Choroid plexus epithelial cell (primary cell): ENCODE measurements around the gene BRCA2.

Experiments used
- DNase-seq: peaks from one replicate; pipeline ENCODE4 v3.0.0-alpha.2; 2010; ENCODE audit warnings: low read depth
- H3K4me3 ChIP-seq: 2 replicates; pipeline ENCODE4 v1.5.1; 2011; ENCODE audit warnings: low read depth, mild to moderate bottlenecking, control low read depth, low read length, moderate library complexity
- TF ChIP-seq, protein P1 (sequence below): conservative IDR thresholded peaks from 2 replicates; pipeline ENCODE4 v1.5.1; 2011; ENCODE audit warnings: low read depth, mild to moderate bottlenecking, control low read depth, inconsistent platforms, low read length, moderate library complexity

The BRCA2 gene

DNA sequence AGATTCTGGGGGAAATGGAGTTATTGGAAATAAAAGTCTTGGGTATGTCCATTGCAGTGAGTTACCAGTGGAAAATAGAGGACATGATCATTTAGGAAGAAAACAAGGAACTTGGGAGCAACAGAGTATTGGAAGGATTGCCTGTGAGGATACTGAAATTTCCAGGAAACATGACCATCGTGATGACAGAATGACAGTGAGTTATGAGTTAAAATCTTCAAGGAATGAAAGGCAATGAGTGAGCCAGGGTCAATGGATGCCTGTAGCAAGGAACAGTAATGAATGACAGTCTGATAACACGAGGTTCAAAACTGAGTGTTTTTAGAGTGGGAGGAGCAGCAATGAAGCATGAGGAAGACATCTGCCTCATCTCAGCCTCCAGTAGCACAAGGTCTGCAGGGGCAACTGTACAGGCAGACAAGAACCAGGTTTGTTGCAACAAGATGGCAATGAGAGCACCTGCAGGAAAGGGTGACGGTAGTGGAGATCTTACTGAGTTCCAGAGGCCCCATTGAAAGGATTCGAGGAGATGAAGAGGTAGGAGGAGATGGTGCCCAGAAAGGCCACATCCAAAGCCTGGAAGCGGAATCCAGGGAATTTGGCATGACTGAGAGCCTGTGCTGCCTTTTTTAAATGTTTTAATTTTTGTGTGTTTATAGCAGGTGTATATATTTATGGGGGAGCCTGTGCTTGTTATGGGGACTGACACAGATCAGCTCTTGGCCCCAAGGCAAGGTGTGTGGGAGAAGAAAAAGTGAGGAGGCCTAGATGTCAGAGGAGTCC lies 68.7 kb downstream of the BRCA2 start:
- TF ChIP-seq, protein P1, sequence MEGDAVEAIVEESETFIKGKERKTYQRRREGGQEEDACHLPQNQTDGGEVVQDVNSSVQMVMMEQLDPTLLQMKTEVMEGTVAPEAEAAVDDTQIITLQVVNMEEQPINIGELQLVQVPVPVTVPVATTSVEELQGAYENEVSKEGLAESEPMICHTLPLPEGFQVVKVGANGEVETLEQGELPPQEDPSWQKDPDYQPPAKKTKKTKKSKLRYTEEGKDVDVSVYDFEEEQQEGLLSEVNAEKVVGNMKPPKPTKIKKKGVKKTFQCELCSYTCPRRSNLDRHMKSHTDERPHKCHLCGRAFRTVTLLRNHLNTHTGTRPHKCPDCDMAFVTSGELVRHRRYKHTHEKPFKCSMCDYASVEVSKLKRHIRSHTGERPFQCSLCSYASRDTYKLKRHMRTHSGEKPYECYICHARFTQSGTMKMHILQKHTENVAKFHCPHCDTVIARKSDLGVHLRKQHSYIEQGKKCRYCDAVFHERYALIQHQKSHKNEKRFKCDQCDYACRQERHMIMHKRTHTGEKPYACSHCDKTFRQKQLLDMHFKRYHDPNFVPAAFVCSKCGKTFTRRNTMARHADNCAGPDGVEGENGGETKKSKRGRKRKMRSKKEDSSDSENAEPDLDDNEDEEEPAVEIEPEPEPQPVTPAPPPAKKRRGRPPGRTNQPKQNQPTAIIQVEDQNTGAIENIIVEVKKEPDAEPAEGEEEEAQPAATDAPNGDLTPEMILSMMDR, result no peak
- no peak overlapping the region for H3K4me3 ChIP-seq
- DNase-seq, result no peak

DNA sequence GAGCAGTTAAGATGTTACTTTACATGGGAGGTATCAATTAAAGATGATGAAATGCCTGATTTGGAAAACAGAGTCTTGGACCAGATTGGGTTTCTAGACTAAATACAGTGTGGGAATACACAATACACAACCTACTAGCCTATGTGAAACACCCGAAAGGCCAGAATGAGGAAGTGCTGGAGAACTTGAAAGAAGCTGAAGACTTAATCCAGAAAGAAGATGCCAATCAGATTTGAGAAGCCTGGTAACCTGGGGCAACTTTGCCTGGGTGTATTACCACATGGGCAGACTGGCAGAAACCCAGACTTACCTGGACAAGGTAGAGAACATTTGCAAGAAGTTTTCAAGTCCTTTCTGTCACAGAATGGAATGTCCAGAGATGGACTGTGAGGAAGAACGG lies 69.4 kb downstream of the BRCA2 start:
- DNase-seq, result no peak
- TF ChIP-seq, protein P1, result no peak
- H3K4me3 ChIP-seq, result no peak overlapping the region

DNA sequence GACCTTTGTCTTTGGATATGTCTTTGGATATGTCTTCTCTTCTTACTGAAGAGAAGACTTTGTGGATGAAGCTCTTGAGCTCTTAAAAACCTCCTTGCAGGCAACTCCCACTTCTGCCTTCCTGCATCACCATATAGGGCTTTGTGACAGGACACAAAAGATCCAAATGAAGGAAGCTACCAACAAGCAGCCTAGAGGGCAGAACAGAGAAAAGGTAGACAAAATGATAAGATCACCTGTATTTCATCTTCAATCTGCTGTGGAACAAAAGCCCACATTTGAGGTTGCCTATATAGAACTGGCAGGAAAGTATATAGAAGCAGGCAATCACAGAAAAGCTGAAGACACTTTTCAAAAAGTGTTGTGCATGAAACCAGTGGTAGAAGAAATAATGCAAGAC lies 70.1 kb downstream of the BRCA2 start:
- DNase-seq, result no peak

DNA sequence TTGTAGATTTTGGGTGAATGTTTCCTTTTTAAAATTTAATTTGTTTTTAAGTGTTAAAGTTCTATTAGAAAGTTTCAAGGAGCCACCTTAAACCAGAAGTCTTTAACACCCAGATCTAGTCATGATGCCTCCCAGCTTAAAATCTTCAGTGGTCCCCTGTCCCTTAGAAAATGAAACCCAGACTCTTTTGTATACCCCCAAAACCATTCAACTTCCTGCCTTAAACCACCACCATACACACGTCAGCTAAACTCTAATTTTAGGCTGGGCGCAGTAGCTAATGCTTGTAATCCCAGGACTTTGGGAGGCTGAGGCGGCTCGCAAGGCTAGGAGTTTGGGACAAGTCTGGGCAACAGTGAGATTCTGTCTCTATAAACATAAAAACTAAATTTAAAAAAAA lies 74.7 kb downstream of the BRCA2 start:
- H3K4me3 ChIP-seq, result no peak overlapping the region
- TF ChIP-seq, protein P1, result no peak
- DNase-seq, result no peak

More for the DNA sequence above, 70.1 kb downstream of the BRCA2 start:
- TF ChIP-seq, protein P1, result no peak
- H3K4me3 ChIP-seq, result no peak overlapping the region

DNA sequence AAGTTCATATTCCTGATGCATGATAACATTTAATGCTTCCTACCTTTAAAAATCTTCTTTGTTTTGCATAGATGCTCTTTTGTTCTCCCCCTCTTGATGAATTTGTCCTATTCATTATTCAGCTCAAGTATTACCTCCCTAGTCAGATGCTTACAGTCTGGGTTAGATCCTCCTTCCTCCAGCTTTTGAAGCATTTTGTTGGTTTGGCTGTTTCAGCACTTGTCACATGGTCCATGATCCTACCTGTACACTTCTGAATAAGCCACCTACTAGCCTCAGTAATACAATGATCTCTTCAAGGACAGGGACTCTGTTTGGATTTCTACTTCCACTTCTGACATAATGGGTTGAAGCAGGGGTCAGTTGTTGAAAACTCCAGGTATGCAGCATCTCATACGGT lies 75.2 kb downstream of the BRCA2 start:
- no peak overlapping the region for H3K4me3 ChIP-seq
- TF ChIP-seq, protein P1, result no peak
- no peak for DNase-seq

DNA sequence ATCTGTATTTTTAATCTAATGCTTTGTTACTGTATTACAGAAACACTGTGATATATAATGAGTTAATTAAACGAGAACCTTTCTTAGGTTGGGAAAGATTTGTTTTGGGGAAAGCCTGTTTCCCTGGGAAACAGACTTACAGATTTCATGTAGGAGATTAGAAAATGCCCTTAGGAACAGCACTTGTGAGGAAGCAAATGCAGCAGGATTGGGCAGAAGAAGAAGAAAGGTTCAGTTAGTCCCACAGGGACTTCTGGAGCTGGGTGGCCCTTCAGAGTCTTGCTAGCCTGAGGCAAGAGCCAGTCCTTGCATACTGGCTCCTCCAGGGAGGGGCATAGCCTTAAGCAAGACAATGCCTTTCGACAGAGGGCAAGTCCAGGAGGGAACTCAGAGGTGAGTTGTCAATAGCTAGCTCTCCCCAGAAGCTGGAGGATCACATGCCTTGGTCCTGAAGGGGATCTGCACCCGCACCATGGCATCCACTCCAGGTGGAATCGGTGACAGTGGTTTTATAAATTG lies 75.9 kb downstream of the BRCA2 start:
- TF ChIP-seq, protein P1, result no peak
- H3K4me3 ChIP-seq, result no peak overlapping the region
- no peak for DNase-seq

DNA sequence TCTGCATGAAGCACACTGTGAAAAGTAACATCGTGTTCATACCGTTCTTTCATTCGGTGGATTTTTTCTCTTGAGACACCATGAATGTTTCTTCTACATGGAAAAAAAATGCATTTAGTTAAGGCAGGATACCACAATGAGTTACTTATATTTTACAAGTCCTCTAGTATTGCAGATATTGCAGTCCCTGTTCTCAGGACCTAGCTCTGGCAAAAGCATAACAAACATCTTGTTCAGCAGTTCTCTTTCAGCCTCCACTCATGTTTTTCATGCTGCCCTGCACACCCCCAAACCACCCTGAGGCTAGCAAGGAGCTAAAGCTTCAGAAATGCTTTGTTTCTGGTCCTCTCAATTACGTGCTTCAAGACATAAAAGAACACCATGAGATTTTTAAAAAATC lies 87.8 kb downstream of the BRCA2 start:
- no peak for DNase-seq
- no peak overlapping the region for H3K4me3 ChIP-seq
- TF ChIP-seq, protein P1, result no peak
